Left lung (tissue), 10 donors: ENCODE results near the gene PALLD. TPM values are rescaled to one million over a fixed set of nuclear protein-coding genes. Genes with fewer than 3 reads are reported as not detected.

Experiments
- ATAC-seq: fragments of 200-7000 bp; cut with Tn5 transposase; one replicate; pipeline ENCODE4 v1.9.1; 2020; ENCODE audit warnings: moderate library complexity
- DNase-seq, 4 donors: peaks; one replicate each; pipeline ENCODE4 v3.0.0-alpha.2; 2013 to 2020
- H3K27ac ChIP-seq, 2 donors: fragments of 200-600 bp; sonication (generic) in 1 of 2; one replicate each; pipeline versions ENCODE4 v1.5.0 to v1.8.0; 2020 to 2021
- H3K27me3 ChIP-seq, 2 donors: fragments of 200-600 bp; sonication (generic) in 1 of 2; one replicate each; pipeline versions ENCODE4 v1.5.0 to v1.8.0; 2020 to 2021
- H3K36me3 ChIP-seq, 2 donors: fragments of 200-600 bp; sonication (generic) in 1 of 2; one replicate each; pipeline versions ENCODE4 v1.5.0 to v1.8.0; 2020 to 2021
- H3K4me1 ChIP-seq, 2 donors: fragments of 200-600 bp; one replicate each; pipeline ENCODE4 v1.8.0; 2021
- H3K4me3 ChIP-seq, 2 donors: fragments of 200-600 bp; sonication (generic) in 1 of 2; one replicate each; pipeline versions ENCODE4 v1.5.0 to v1.8.0; 2020 to 2021; ENCODE audit warnings: mild to moderate bottlenecking in 1 of 2
- H3K9me3 ChIP-seq, 2 donors: fragments of 200-600 bp; sonication (generic) in 1 of 2; one replicate each; pipeline versions ENCODE4 v1.5.0 to v1.8.0; 2020 to 2021
- CTCF ChIP-seq, 2 donors: fragments of 200-600 bp; sonication (generic) in 1 of 2; IDR thresholded peaks; one replicate each; pipeline versions ENCODE4 v1.5.0 to v1.8.0; 2021; ENCODE audit warnings: antibody characterized with exemption in 2 of 2
- intact Hi-C, 2 donors: fragments of 100-400 bp; cut with DNase I; formaldehyde crosslinking; loops; one replicate each; pipeline versions ENCODE4 v1.11.2 to v1.14.2; 2022
- polyA plus RNA-seq, 6 donors: library from polyadenylated mRNA; unstranded; fragments of 120-200 nt; gene quantifications; one replicate each; pipeline ENCODE4 v1.2.1, GENCODE V29; 2013; ENCODE audit not compliant: insufficient read length in 6 of 6
- total RNA-seq, 2 donors: library from RNA; stranded (reverse); fragmentation: NEBNext Ultra II Directional; extraction: Animal tissue kit (Norgen Biotek cat#: 25700); gene quantifications; one replicate each; pipeline ENCODE4 v1.2.1, GENCODE V29; 2021
- donor health status: DM: no; HTN: yes; CAD: no.
- donor health status: DM: no; HTN: no; CAD: no.

The PALLD gene
- total and polyA plus RNA-seq, 8 donors: 67.5 to 194 (median 80.4) TPM

- H3K36me3 ChIP-seq: peaks cover 0 to 4% of the 10 kb centered on the region in 2 donors
- DNase-seq (peak in 2 of 4 donors; percentile 45 to 68), ATAC-seq (peak; percentile 64)
- H3K9me3 ChIP-seq: no peaks in the 10 kb centered on the region
- no peaks in the 10 kb centered on the region for H3K27me3 ChIP-seq
- no peaks in the 10 kb centered on the region for H3K4me1 ChIP-seq
- no peak overlapping the region for H3K27ac ChIP-seq
- intact Hi-C loops: no loop called here
- no peak overlapping the region for H3K4me3 ChIP-seq
- peak; percentile 40 to 49 for TF ChIP-seq CTCF (IDR thresholded peaks at IDR 0.05)
Measured at GRCh38 chr4:168917138-168917779, 420.4 kb downstream of the PALLD start.

GRCh38 chr4:168919706-168920324, 423.0 kb downstream of the PALLD start:
- no peak for DNase-seq
- no peak for TF ChIP-seq CTCF (IDR thresholded peaks at IDR 0.05)
- no peaks in the 10 kb centered on the region for H3K9me3 ChIP-seq
- H3K27me3 ChIP-seq: no peaks in the 10 kb centered on the region
- intact Hi-C loops: loop anchor here in 1 of 2 donors (5.0 to 10.0 kb wide), 2 partner anchors 208 to 335 kb away; no protein-coding TSS in a partner anchor
- no peak overlapping the region for H3K27ac ChIP-seq
- no peak for ATAC-seq
- H3K4me1 ChIP-seq: no peaks in the 10 kb centered on the region
- H3K4me3 ChIP-seq: no peak overlapping the region
- H3K36me3 ChIP-seq: no peaks in the 10 kb centered on the region

- DNase-seq (no peak), ATAC-seq (no peak)
- Histone ChIP-seq H3K4me3 (no peak overlapping the region), H3K27ac (no peak overlapping the region), H3K36me3 (no peaks in the 10 kb centered on the region), H3K27me3 (no peaks in the 10 kb centered on the region), H3K4me1 (no peaks in the 10 kb centered on the region), H3K9me3 (no peaks in the 10 kb centered on the region)
- intact Hi-C loops: loop anchor here in 1 of 2 donors (5.0 to 10.0 kb wide), 2 partner anchors 208 to 336 kb away; no protein-coding TSS in a partner anchor
- TF ChIP-seq CTCF (IDR thresholded peaks at IDR 0.05): no peak
Measured at GRCh38 chr4:168920441-168921065, 423.7 kb downstream of the PALLD start.

GRCh38 chr4:168923526-168924194, 426.8 kb downstream of the PALLD start:
- no peaks in the 10 kb centered on the region for H3K27me3 ChIP-seq
- DNase-seq: peak in 2 of 4 donors; percentile 69 to 84
- intact Hi-C loops: loop anchor here in 1 of 2 donors (5.0 to 10.0 kb wide), 2 partner anchors 211 to 339 kb away; no protein-coding TSS in a partner anchor
- H3K36me3 ChIP-seq: peaks cover 0 to 17% of the 10 kb centered on the region in 2 donors
- no peak overlapping the region for H3K4me3 ChIP-seq
- ATAC-seq: peak; percentile 87
- H3K27ac ChIP-seq: no peak overlapping the region
- H3K9me3 ChIP-seq: no peaks in the 10 kb centered on the region
- TF ChIP-seq CTCF (IDR thresholded peaks at IDR 0.05): peak; percentile 49 to 72
- H3K4me1 ChIP-seq: no peaks in the 10 kb centered on the region
